Smooth muscle cell of the brain vasculature (primary cell): ENCODE data around the gene PPDPF.
"Not testable (repeated sequence)": the region's sequence is repeated elsewhere in the genome, so short reads cannot be mapped to it uniquely, and the experiment has no call there.

ENCODE experiments used
- DNase-seq: peaks from one replicate; pipeline ENCODE4 v3.0.0-alpha.2; 2012; ENCODE audit warnings: low read depth, low spot score

Gene PPDPF

GRCh38 chr20:63565021-63565698 lies 44.6 kb downstream of the PPDPF start:
- DNase-seq = no peak

- no peak for DNase-seq
Measured at GRCh38 chr20:63565699-63566335, 45.3 kb downstream of the PPDPF start.

GRCh38 chr20:63566395-63567135 lies 46.0 kb downstream of the PPDPF start:
- no peak for DNase-seq

- DNase-seq = no peak
Measured at GRCh38 chr20:63567136-63567385, 46.5 kb downstream of the PPDPF start.

GRCh38 chr20:63567386-63568169 lies 47.0 kb downstream of the PPDPF start:
- DNase-seq = no peak

GRCh38 chr20:63568170-63568981 lies 47.8 kb downstream of the PPDPF start:
- DNase-seq = no peak

- no peak for DNase-seq
Measured at GRCh38 chr20:63568986-63569949, 48.7 kb downstream of the PPDPF start.

GRCh38 chr20:63570281-63571086 lies 49.9 kb downstream of the PPDPF start:
- no peak for DNase-seq

- not testable (repeated sequence) for DNase-seq
Measured at GRCh38 chr20:63571087-63571478, 50.5 kb downstream of the PPDPF start.
